ENCODE results near the gene MT1B.

MT1B gene

DNA sequence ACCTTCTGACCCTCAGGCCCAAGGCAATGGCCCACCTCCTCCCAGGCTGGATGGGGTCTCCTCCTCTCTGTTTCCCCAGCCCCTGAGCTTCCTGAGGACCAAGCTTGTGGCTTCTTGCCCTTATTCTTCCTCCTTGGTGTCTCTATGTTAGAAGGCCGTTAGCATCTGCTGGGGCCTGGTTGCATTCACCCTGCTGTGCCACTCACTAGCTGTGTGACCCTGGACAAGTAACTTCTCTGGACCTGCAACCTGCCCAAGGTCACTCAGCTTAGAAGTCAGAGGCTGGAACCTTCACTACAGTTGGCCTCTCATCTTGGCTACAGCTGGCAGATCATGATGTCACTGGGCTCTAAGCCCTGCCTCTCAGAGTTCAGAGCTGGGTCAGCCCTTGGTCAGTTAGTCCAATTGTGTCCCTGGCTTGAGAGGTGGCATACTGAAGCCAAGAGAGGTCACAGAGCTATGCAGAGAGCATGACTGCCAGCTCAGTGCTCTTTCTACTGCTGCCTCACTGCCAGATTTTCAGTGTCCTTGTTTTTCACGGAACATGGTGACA, 40.3 kb upstream of the MT1B start:
- Histone ChIP-seq H3K4me1 (ENCODE audit: insufficient read depth, low read length) (peaks cover 41% of the 10 kb centered on the region), H3K9me3 (ENCODE audit: insufficient read depth, low read length, severe bottlenecking) (no peaks in the 10 kb centered on the region), H2AFZ (ENCODE audit: low read depth, low read length) (no peak overlapping the region), H4K20me1 (ENCODE audit: insufficient read depth, low read length) (no peaks in the 10 kb centered on the region), H3K4me3 (ENCODE audit: low read depth in 1 of 2, low read length in 2 of 2) (no peak overlapping the region), H3K27ac (ENCODE audit: low read length) (0 out of 2 replicates have a peak overlapping the region, but pooled peaks have one; percentile 62), H3K9ac (ENCODE audit: low read depth, low read length) (no peak overlapping the region), H3K36me3 (ENCODE audit: insufficient read depth, low read length) (no peaks in the 10 kb centered on the region), H3K4me2 (ENCODE audit: insufficient read depth, low read length) (no peak overlapping the region), H3K27me3 (ENCODE audit: insufficient read depth, low read length, poor library complexity) (no peaks in the 10 kb centered on the region), H3K79me2 (ENCODE audit: insufficient read depth, low read length) (no peaks in the 10 kb centered on the region)
- DNase-seq (no peak), ATAC-seq (ENCODE audit: insufficient read depth, low read depth) (no peak)
- TF ChIP-seq, protein P1, sequence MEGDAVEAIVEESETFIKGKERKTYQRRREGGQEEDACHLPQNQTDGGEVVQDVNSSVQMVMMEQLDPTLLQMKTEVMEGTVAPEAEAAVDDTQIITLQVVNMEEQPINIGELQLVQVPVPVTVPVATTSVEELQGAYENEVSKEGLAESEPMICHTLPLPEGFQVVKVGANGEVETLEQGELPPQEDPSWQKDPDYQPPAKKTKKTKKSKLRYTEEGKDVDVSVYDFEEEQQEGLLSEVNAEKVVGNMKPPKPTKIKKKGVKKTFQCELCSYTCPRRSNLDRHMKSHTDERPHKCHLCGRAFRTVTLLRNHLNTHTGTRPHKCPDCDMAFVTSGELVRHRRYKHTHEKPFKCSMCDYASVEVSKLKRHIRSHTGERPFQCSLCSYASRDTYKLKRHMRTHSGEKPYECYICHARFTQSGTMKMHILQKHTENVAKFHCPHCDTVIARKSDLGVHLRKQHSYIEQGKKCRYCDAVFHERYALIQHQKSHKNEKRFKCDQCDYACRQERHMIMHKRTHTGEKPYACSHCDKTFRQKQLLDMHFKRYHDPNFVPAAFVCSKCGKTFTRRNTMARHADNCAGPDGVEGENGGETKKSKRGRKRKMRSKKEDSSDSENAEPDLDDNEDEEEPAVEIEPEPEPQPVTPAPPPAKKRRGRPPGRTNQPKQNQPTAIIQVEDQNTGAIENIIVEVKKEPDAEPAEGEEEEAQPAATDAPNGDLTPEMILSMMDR (IDR thresholded peaks at IDR 0.05; ENCODE audit: borderline replicate concordance, extremely low read depth, low read length, poor library complexity, severe bottlenecking), result no peak
- no peak for TF ChIP-seq EZH2 (IDR thresholded peaks at IDR 0.05; ENCODE audit: borderline replicate concordance, low read depth, low read length, severe bottlenecking)

DNA sequence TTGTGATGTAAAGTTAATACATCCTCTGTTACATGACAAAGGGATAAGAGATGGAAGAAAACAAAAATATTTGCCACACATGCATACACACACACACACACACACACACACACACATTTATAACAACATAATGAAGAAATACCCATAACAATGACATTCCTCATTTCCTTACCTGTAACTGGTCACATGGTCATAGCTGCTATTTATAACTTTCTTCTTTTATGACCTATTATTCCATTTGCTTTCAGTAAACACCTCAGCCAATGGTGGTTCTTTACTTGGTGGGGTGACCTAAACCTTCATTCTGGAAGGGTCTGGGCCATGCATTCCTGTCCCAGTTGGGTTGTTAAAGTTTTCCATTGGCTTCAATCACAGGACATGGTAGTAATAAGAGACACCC, 38.0 kb upstream of the MT1B start:
- no peak overlapping the region for H3K27ac ChIP-seq (ENCODE audit: low read length)
- no peak for ATAC-seq (ENCODE audit: insufficient read depth, low read depth)
- no peaks in the 10 kb centered on the region for H3K36me3 ChIP-seq (ENCODE audit: insufficient read depth, low read length)
- H3K27me3 ChIP-seq (ENCODE audit: insufficient read depth, low read length, poor library complexity), result peaks cover 7% of the 10 kb centered on the region
- no peak overlapping the region for H3K4me3 ChIP-seq (ENCODE audit: low read depth in 1 of 2, low read length in 2 of 2)
- H3K4me1 ChIP-seq (ENCODE audit: insufficient read depth, low read length), result peaks cover 25% of the 10 kb centered on the region
- H3K79me2 ChIP-seq (ENCODE audit: insufficient read depth, low read length), result no peaks in the 10 kb centered on the region
- H2AFZ ChIP-seq (ENCODE audit: low read depth, low read length), result no peak overlapping the region
- no peak for TF ChIP-seq EZH2 (IDR thresholded peaks at IDR 0.05; ENCODE audit: borderline replicate concordance, low read depth, low read length, severe bottlenecking)
- TF ChIP-seq, protein P1 (IDR thresholded peaks at IDR 0.05; ENCODE audit: borderline replicate concordance, extremely low read depth, low read length, poor library complexity, severe bottlenecking), result no peak
- H3K4me2 ChIP-seq (ENCODE audit: insufficient read depth, low read length), result no peak overlapping the region
- no peaks in the 10 kb centered on the region for H3K9me3 ChIP-seq (ENCODE audit: insufficient read depth, low read length, severe bottlenecking)
- H4K20me1 ChIP-seq (ENCODE audit: insufficient read depth, low read length), result no peaks in the 10 kb centered on the region
- no peak for DNase-seq
- H3K9ac ChIP-seq (ENCODE audit: low read depth, low read length), result no peak overlapping the region

DNA sequence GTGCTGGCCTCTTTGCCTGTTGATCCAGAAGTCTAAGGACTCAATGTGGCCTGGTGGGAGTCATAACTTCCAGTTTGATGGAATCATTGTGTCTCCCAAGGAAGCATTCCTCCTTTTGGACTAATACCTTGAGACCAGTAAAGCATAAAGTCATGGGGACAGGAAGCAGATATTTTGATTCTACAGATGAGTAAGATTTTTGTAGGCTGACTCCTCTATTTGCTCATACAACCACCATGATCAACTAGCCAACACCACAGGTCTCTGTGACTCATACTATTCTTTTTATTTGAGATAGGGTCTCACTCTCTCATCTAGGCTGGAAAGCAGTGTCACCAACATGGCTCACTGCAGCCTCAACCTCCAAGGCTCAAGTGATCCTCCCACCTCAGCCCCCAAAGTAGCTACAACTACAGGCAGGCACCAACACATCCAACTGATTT, 37.1 kb upstream of the MT1B start:
- no peak overlapping the region for H3K9ac ChIP-seq (ENCODE audit: low read depth, low read length)
- H3K36me3 ChIP-seq (ENCODE audit: insufficient read depth, low read length), result no peaks in the 10 kb centered on the region
- H3K27me3 ChIP-seq (ENCODE audit: insufficient read depth, low read length, poor library complexity), result peaks cover 7% of the 10 kb centered on the region
- ATAC-seq (ENCODE audit: insufficient read depth, low read depth), result no peak
- peaks cover 16% of the 10 kb centered on the region for H3K4me1 ChIP-seq (ENCODE audit: insufficient read depth, low read length)
- DNase-seq, result no peak
- H3K27ac ChIP-seq (ENCODE audit: low read length), result no peak overlapping the region
- H4K20me1 ChIP-seq (ENCODE audit: insufficient read depth, low read length), result no peaks in the 10 kb centered on the region
- no peak overlapping the region for H3K4me2 ChIP-seq (ENCODE audit: insufficient read depth, low read length)
- H3K9me3 ChIP-seq (ENCODE audit: insufficient read depth, low read length, severe bottlenecking), result no peaks in the 10 kb centered on the region
- TF ChIP-seq EZH2 (IDR thresholded peaks at IDR 0.05; ENCODE audit: borderline replicate concordance, low read depth, low read length, severe bottlenecking), result no peak
- TF ChIP-seq, protein P1 (IDR thresholded peaks at IDR 0.05; ENCODE audit: borderline replicate concordance, extremely low read depth, low read length, poor library complexity, severe bottlenecking), result no peak
- H2AFZ ChIP-seq (ENCODE audit: low read depth, low read length), result no peak overlapping the region
- H3K79me2 ChIP-seq (ENCODE audit: insufficient read depth, low read length), result no peaks in the 10 kb centered on the region
- no peak overlapping the region for H3K4me3 ChIP-seq (ENCODE audit: low read depth in 1 of 2, low read length in 2 of 2)
